Endothelial cell (in vitro differentiated cells): ENCODE measurements around the gene PDK2. TPM values are rescaled to one million over a fixed set of nuclear protein-coding genes. Genes with fewer than 3 reads are reported as not detected.

Experiments
- DNase-seq: peaks from one replicate; pipeline ENCODE4 v3.0.0; 2021; ENCODE audit warnings: low spot score
- H3K27ac Mint-ChIP-seq: one replicate; pipeline ENCODE4 v1.8.0; 2021; ENCODE audit warnings: mixed read lengths, inconsistent platforms; ENCODE audit not compliant: unreplicated experiment
- H3K27me3 Mint-ChIP-seq: one replicate; pipeline ENCODE4 v1.8.0; 2021; ENCODE audit warnings: mild to moderate bottlenecking, moderate library complexity, mixed read lengths, inconsistent platforms; ENCODE audit not compliant: unreplicated experiment
- H3K36me3 Mint-ChIP-seq: one replicate; pipeline ENCODE4 v1.8.0; 2021; ENCODE audit warnings: mild to moderate bottlenecking, low read depth, mixed read lengths, inconsistent platforms; ENCODE audit not compliant: unreplicated experiment
- H3K4me1 Mint-ChIP-seq: one replicate; pipeline ENCODE4 v1.8.0; 2021; ENCODE audit warnings: mild to moderate bottlenecking, mixed read lengths, inconsistent platforms; ENCODE audit not compliant: unreplicated experiment
- H3K4me3 Mint-ChIP-seq: one replicate; pipeline ENCODE4 v1.8.0; 2021; ENCODE audit warnings: mild to moderate bottlenecking, mixed read lengths, inconsistent platforms; ENCODE audit not compliant: unreplicated experiment
- H3K9me3 Mint-ChIP-seq: one replicate; pipeline ENCODE4 v1.8.0; 2021; ENCODE audit warnings: mixed read lengths, inconsistent platforms; ENCODE audit not compliant: unreplicated experiment
- CTCF ChIP-seq: fragments of 200-600 bp; sonication (generic); IDR thresholded peaks from one replicate; pipeline ENCODE4 v1.5.0; 2021; ENCODE audit warnings: antibody characterized with exemption; ENCODE audit not compliant: unreplicated experiment
- total RNA-seq: library from RNA; stranded (reverse); fragmentation: NEBNext Ultra II Directional; extraction: Animal tissue kit (Norgen Biotek cat#: 25700); gene quantifications from one replicate; pipeline ENCODE4 v1.2.1, GENCODE V29; 2021; ENCODE audit not compliant: unreplicated experiment

PDK2 gene
- total RNA-seq, 1 donor from 2014 or later = 37.1 TPM

GRCh38 chr17:50072130-50072529 lies 23.0 kb upstream of the PDK2 start:
- Mint-ChIP-seq H3K4me3 (no peak overlapping the region), H3K4me1 (no peaks in the 10 kb centered on the region), H3K36me3 (peaks cover 4% of the 10 kb centered on the region), H3K9me3 (no peaks in the 10 kb centered on the region), H3K27ac (no peak overlapping the region), H3K27me3 (peaks cover 14% of the 10 kb centered on the region)
- no peak for TF ChIP-seq CTCF
- DNase-seq = no peak

- Mint-ChIP-seq H3K4me1 (no peaks in the 10 kb centered on the region), H3K27ac (no peak overlapping the region), H3K9me3 (no peaks in the 10 kb centered on the region), H3K27me3 (peaks cover 16% of the 10 kb centered on the region), H3K36me3 (peaks cover 4% of the 10 kb centered on the region), H3K4me3 (no peak overlapping the region)
- no peak for TF ChIP-seq CTCF
- no peak for DNase-seq
These were observed 22.2 kb upstream of the PDK2 start for GRCh38 chr17:50072925-50073324.

GRCh38 chr17:50074227-50074626 lies 20.9 kb upstream of the PDK2 start:
- Mint-ChIP-seq H3K4me1 (no peaks in the 10 kb centered on the region), H3K27ac (no peak overlapping the region), H3K27me3 (peaks cover 19% of the 10 kb centered on the region), H3K9me3 (no peaks in the 10 kb centered on the region), H3K4me3 (no peak overlapping the region), H3K36me3 (peaks cover 4% of the 10 kb centered on the region)
- no peak for TF ChIP-seq CTCF
- DNase-seq = no peak

GRCh38 chr17:50075446-50076032 lies 19.6 kb upstream of the PDK2 start:
- peaks cover 4% of the 10 kb centered on the region for H3K36me3 Mint-ChIP-seq
- H3K4me1 Mint-ChIP-seq = no peaks in the 10 kb centered on the region
- DNase-seq = no peak
- peaks cover 21% of the 10 kb centered on the region for H3K27me3 Mint-ChIP-seq
- no peaks in the 10 kb centered on the region for H3K9me3 Mint-ChIP-seq
- no peak overlapping the region for H3K4me3 Mint-ChIP-seq
- TF ChIP-seq CTCF = no peak
- H3K27ac Mint-ChIP-seq = no peak overlapping the region

GRCh38 chr17:50076221-50076590 lies 18.9 kb upstream of the PDK2 start:
- DNase-seq = no peak
- H3K9me3 Mint-ChIP-seq = no peaks in the 10 kb centered on the region
- no peak overlapping the region for H3K27ac Mint-ChIP-seq
- H3K4me1 Mint-ChIP-seq = no peaks in the 10 kb centered on the region
- H3K27me3 Mint-ChIP-seq = peaks cover 19% of the 10 kb centered on the region
- H3K4me3 Mint-ChIP-seq = no peak overlapping the region
- TF ChIP-seq CTCF = no peak
- H3K36me3 Mint-ChIP-seq = peaks cover 2% of the 10 kb centered on the region
